ENCODE measurements around the gene TM4SF4.

DNA sequence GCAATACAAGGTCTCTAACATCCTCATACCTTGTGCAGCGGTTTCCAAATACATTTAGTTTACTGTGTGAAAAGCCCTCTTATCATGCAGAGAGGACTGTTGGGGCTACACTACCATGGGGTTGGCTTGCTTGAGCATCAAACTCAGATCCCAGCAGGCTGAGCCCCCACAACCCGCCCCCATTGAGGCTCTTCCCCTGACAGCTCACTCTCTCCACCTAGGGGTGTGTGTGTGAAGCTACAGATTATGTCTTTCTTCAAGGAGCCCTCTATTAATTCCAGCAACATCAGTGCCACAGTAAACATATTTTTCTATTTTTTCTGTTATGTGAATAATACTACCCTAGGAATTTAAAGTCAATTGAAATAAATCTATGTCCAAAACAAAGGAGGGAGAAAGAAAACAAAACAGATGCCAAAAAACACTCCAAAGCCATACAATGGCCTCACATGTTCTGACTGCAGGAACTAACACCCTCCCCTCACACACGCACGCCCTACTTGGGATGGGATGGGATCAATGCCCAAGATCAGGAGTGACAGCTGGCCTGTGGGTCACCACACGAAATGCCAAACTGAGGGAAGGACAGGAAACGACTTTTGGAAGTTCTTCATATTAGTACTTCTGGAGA, 14.7 kb downstream of the TM4SF4 start:
- TF ChIP-seq RAD21 (IDR thresholded peaks at IDR 0.05 in 1 of 2, conservative IDR thresholded peaks at IDR 0.05 in 1 of 2; ENCODE audit: low read depth in 2 of 2, low read length in 2 of 2) (peak; percentile 81 to 87), POLR2AphosphoS5 (IDR thresholded peaks at IDR 0.05; ENCODE audit: low read depth, low read length) (no peak), TEAD4 (IDR thresholded peaks at IDR 0.05; ENCODE audit: low read depth, low read length) (no peak), TBP (IDR thresholded peaks at IDR 0.05; ENCODE audit: low read depth, low read length) (no peak), SP1 (IDR thresholded peaks at IDR 0.05; ENCODE audit: low read depth, low read length) (no peak), CHD1 (IDR thresholded peaks at IDR 0.05; ENCODE audit: low read depth, low read length) (no peak)
- TF ChIP-seq, protein P1, sequence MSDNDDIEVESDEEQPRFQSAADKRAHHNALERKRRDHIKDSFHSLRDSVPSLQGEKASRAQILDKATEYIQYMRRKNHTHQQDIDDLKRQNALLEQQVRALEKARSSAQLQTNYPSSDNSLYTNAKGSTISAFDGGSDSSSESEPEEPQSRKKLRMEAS (IDR thresholded peaks at IDR 0.05), result no peak
- TF ChIP-seq, protein P2, sequence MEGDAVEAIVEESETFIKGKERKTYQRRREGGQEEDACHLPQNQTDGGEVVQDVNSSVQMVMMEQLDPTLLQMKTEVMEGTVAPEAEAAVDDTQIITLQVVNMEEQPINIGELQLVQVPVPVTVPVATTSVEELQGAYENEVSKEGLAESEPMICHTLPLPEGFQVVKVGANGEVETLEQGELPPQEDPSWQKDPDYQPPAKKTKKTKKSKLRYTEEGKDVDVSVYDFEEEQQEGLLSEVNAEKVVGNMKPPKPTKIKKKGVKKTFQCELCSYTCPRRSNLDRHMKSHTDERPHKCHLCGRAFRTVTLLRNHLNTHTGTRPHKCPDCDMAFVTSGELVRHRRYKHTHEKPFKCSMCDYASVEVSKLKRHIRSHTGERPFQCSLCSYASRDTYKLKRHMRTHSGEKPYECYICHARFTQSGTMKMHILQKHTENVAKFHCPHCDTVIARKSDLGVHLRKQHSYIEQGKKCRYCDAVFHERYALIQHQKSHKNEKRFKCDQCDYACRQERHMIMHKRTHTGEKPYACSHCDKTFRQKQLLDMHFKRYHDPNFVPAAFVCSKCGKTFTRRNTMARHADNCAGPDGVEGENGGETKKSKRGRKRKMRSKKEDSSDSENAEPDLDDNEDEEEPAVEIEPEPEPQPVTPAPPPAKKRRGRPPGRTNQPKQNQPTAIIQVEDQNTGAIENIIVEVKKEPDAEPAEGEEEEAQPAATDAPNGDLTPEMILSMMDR (IDR thresholded peaks at IDR 0.05; ENCODE audit: control extremely low read depth in 1 of 3, insufficient read depth in 1 of 3, low read depth in 1 of 3, low read length in 3 of 3), result peak; percentile 59 to 88 (median 71)

Data from H1 (cell line).